HG03159 (cell line): ENCODE results near the gene BFSP1.

ENCODE experiments used
- ATAC-seq: cut with Tn5 transposase; IDR thresholded peaks from one replicate; pipeline ENCODE4 v1.9.1; 2021; ENCODE audit warnings: mild to moderate bottlenecking, moderate library complexity; ENCODE audit not compliant: unreplicated experiment

BFSP1 gene

GRCh38 chr20:17500826-17501225 lies 30.4 kb downstream of the BFSP1 start:
- no peak for ATAC-seq

DNA sequence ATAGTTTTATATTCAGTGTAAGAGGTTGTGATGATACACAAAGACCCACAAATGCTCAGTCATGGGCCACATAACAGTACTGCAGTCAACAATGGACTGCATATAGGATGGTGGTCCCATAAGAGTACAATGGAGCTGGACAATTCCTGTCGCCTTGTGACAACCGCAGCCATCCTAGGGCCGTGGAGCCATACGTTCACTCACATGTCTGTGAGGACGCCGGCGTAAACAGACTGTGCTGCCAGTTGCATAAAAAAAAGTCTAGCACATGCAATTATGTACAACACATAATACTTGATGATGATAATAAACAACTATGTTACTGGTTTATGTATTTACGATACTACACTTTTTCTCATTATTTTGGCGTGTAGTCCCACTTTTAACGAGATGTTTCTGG lies 30.9 kb downstream of the BFSP1 start:
- ATAC-seq, result no peak

GRCh38 chr20:17499041-17499440 lies 32.1 kb downstream of the BFSP1 start:
- ATAC-seq, result no peak

- ATAC-seq, result no peak
Measured at GRCh38 chr20:17498641-17499040, 32.5 kb downstream of the BFSP1 start.

- ATAC-seq, result no peak
Measured at GRCh38 chr20:17497821-17498580, 33.2 kb downstream of the BFSP1 start.

GRCh38 chr20:17495826-17496225 lies 35.4 kb downstream of the BFSP1 start:
- ATAC-seq, result no peak

DNA sequence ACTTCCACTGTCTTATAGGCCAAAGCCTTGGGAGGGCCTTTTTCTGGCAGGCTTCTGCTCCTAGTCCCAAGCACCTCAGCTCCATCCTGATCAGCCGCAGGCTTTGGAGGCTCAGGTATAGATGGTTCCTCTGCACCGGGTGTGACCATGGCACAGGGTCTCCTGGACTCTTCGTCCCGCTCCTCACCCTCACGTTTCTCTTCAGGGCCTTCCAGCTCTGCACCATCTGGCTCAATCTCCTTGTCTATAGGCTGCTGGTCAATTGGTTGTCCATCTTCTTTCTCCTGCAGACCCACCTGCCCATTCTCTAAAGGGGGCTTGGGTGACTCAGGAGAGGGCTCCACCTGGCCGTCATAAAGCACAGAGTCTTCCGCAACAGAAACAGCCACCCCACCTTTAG lies 37.0 kb downstream of the BFSP1 start:
- no peak for ATAC-seq

GRCh38 chr20:17493173-17493572 lies 38.0 kb downstream of the BFSP1 start:
- ATAC-seq, result no peak

GRCh38 chr20:17491488-17491887 lies 39.7 kb downstream of the BFSP1 start:
- ATAC-seq, result no peak

GRCh38 chr20:17491041-17491440 lies 40.1 kb downstream of the BFSP1 start:
- ATAC-seq, result no peak

DNA sequence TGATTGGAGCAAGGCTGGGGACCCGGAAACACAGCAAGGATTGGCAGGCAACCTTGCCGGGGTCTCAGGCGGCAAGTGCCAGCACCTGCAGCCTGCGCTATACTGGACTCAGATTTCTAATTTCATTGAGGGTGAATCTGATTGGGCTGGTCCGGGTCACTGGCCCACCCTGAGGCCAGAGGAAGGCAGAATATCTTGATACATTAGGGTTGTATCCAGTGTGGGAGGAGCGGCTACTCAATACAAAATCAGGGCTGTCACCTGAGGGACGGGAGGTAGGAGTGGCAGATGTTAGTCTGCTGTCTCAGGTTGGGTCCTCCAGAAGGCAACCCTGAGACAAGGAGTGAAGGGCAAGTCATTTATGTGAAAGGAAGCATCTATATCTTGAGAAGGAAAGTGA lies 40.7 kb downstream of the BFSP1 start:
- no peak for ATAC-seq

GRCh38 chr20:17488916-17489600 lies 42.1 kb downstream of the BFSP1 start:
- no peak for ATAC-seq

GRCh38 chr20:17485017-17485416 lies 46.2 kb downstream of the BFSP1 start:
- no peak for ATAC-seq

DNA sequence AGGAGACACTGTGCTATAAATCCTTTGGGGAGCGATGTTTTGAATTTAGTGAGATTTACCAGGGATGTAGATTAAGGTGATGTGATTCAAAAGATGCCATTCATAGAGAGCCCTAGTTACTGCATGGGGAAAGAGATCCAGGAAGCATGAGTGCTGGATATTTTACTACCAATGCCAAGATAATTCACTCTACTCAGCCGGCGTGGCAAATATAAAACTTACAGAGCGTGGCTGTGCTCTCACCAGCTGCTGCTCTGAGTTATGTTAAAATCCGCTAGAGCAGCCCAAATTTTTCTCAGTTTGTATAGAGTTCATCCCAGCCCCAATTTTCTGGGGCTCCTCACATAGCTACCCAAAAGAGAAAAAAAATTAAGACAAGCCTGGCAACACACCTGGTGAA lies 48.6 kb downstream of the BFSP1 start:
- no peak for ATAC-seq

GRCh38 chr20:17481661-17482060 lies 49.5 kb downstream of the BFSP1 start:
- no peak for ATAC-seq

DNA sequence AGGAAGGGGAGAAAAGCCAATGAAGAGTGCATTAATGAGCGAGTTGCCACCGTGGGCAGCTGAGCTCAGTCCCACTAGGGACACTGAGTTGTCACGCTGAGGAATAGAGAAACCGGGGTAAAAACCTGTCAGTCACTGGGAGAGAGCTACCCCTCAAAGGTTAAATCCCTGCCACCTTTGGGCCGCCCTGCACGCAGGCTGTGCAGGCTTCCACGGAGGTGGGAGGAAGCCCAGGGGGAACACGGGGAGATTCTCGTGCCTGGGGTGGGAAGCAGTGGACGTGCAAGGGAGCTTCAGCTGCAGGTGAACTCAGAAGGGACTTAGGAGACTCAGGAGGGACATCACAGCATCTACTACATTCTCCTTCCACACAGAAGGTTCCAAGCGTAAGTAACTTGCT lies 50.5 kb downstream of the BFSP1 start:
- ATAC-seq, result no peak

- ATAC-seq, result no peak
Measured at GRCh38 chr20:17479063-17479657, 52.0 kb downstream of the BFSP1 start.

DNA sequence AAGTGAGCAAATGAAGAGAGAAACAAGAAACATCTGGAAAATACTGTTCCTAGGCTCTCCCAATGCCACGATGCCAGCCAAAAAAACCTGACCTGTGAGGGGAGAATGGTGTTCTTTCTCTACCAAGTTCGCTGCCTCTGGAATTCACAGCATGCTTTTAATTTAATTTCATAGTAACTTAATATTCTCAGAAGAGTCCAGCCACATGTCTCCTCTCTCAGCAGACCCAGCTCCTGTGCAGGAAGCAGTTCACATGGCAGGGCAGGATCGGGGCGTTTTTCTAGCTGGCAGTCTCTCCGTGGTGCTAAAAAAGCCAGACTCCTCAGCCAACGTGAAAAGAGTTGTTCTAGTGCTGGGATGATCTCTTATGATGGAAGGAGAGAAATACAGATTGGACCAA lies 57.5 kb downstream of the BFSP1 start:
- ATAC-seq, result no peak

GRCh38 chr20:17471606-17472187 lies 59.5 kb downstream of the BFSP1 start:
- no peak for ATAC-seq

DNA sequence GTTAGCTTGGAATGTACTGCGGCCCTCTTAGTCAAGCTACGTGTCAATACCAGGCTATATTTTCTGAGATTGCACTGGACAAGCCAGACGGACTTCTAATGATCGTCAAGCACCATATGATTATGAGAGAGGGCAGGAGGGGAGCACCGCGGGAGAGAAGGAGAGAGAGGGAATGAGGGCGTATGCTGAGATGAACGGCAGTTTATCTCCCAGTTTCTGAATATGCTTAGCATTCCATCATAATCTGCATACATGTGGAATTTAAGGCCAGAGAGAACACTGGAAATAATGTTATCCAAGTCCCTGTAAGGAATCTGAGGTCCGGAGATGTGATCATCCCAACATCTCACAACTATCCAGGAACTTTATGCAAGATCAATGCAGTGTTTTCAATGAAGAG lies 60.2 kb downstream of the BFSP1 start:
- ATAC-seq, result no peak

DNA sequence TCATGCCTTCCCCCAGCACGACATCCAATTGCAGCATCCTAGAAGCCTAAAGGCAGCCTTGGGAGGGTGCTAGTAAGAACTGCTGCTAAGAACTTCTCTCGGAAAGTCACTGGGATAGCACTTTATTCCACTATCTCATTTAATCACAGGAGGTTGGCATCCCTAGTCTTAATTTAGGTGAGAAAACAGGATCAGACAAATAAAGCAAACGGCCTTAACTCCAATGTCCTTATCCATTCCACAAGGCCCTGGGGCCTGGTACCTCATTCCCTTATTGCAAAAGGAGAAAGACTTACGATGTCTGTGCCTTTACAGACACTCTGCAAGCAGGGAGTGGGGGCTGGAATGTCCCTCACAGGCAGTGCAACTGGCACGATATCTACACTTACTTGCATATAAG lies 60.7 kb downstream of the BFSP1 start:
- no peak for ATAC-seq
